ENCODE results near the gene VARS1. TPM values are rescaled to one million over a fixed set of nuclear protein-coding genes. Genes with fewer than 3 reads are reported as not detected.
A peak's percentile ranks its signal among the peaks of the same experiment; 100 is the strongest.

The VARS1 gene
- total RNA-seq, 2 experiments from 2014 or later, result 51.2 to 137 TPM

- ChIA-PET POLR2A (interaction anchor here (1.1 kb wide), 1 partner anchor 304 kb away, joined by 6 read pairs; no protein-coding TSS in a partner anchor), CTCF (ENCODE audit: unreplicated experiment) (no interaction called here)
- H3K4me2 ChIP-seq (ENCODE audit: low read length), result peak overlapping the region; percentile 96
- no peak overlapping the region for H2AFZ ChIP-seq (ENCODE audit: low read length)
- no TSS peak for BruUV-seq (replicated peaks)
- intact Hi-C loops (cut with micrococcal nuclease; ENCODE audit: unreplicated experiment), result loop anchor here (10.0 kb wide), 1 partner anchor 341 kb away; the partner anchor contains the start of gene MICB
- peaks cover 39% of the 10 kb centered on the region for H4K20me1 ChIP-seq (ENCODE audit: insufficient read depth, low read length)
- peak overlapping the region; percentile 99 for H3K4me3 ChIP-seq (ENCODE audit: low read depth, low read length, poor library complexity, severe bottlenecking)
- H3K9me2 ChIP-seq (ENCODE audit: insufficient read depth, low read length), result no peaks in the 10 kb centered on the region
- H3K4me1 ChIP-seq (ENCODE audit: insufficient read depth, low read length, poor library complexity, severe bottlenecking), result peaks cover 60% of the 10 kb centered on the region
- peaks cover 63% of the 10 kb centered on the region for H3K36me3 ChIP-seq (ENCODE audit: insufficient read depth, low read length)
- H3K9me3 ChIP-seq (ENCODE audit: low read length), result no peaks in the 10 kb centered on the region
- peak overlapping the region; percentile 95 for H3K27ac ChIP-seq (ENCODE audit: low read depth, low read length, poor library complexity, severe bottlenecking)
- TF ChIP-seq EZH2phosphoT487 (IDR thresholded peaks at IDR 0.05; ENCODE audit: borderline replicate concordance, low read depth, low read length) (no peak), CTCF (conservative IDR thresholded peaks at IDR 0.05; ENCODE audit: low read length) (no peak)
- peak; percentile 39 for DNase-seq (ENCODE audit: low spot score)
- H3K79me2 ChIP-seq (ENCODE audit: insufficient read depth, low read depth, low read length), result peaks cover 80% of the 10 kb centered on the region
Observed at GRCh38 chr6:31836047-31836473, 40.5 kb upstream of the VARS1 start.

- BruUV-seq (replicated peaks), result no TSS peak
- peaks cover 37% of the 10 kb centered on the region for H4K20me1 ChIP-seq (ENCODE audit: insufficient read depth, low read length)
- intact Hi-C loops (cut with micrococcal nuclease; ENCODE audit: unreplicated experiment), result loop anchor here (1.0 to 10.0 kb wide), 5 partner anchors 29 to 340 kb away; partner anchors contain the start of genes GPANK1, MICB, NELFE and SKIC2
- TF ChIP-seq EZH2phosphoT487 (IDR thresholded peaks at IDR 0.05; ENCODE audit: borderline replicate concordance, low read depth, low read length) (no peak), CTCF (conservative IDR thresholded peaks at IDR 0.05; ENCODE audit: low read length) (no peak)
- H3K9me3 ChIP-seq (ENCODE audit: low read length), result no peaks in the 10 kb centered on the region
- peak overlapping the region; percentile 96 for H3K4me2 ChIP-seq (ENCODE audit: low read length)
- peaks cover 49% of the 10 kb centered on the region for H3K36me3 ChIP-seq (ENCODE audit: insufficient read depth, low read length)
- peak; percentile 91 for DNase-seq (ENCODE audit: low spot score)
- peaks cover 94% of the 10 kb centered on the region for H3K79me2 ChIP-seq (ENCODE audit: insufficient read depth, low read depth, low read length)
- H3K4me1 ChIP-seq (ENCODE audit: insufficient read depth, low read length, poor library complexity, severe bottlenecking), result peaks cover 59% of the 10 kb centered on the region
- CTCF ChIA-PET (ENCODE audit: unreplicated experiment), result interaction anchor here (0.6 to 0.7 kb wide), 2 partner anchors 28 to 120 kb away, joined by 3 to 7 read pairs; partner anchors contain the start of gene LSM2
- POLR2A ChIA-PET, result interaction anchor here (0.6 to 1.4 kb wide), 3 partner anchors 97 to 304 kb away, joined by 3 to 7 read pairs (median 4); no protein-coding TSS in a partner anchor
- H3K9me2 ChIP-seq (ENCODE audit: insufficient read depth, low read length), result no peaks in the 10 kb centered on the region
- H3K27ac ChIP-seq (ENCODE audit: low read depth, low read length, poor library complexity, severe bottlenecking), result peak overlapping the region; percentile 95
- H3K4me3 ChIP-seq (ENCODE audit: low read depth, low read length, poor library complexity, severe bottlenecking), result peak overlapping the region; percentile 99
- peak overlapping the region; percentile 16; the same call in 1 of the 2 replicates for H2AFZ ChIP-seq (ENCODE audit: low read length)
Observed at GRCh38 chr6:31834367-31835250, 39.1 kb upstream of the VARS1 start.

Measured in OCI-LY7 (cell line).